ENCODE data around the gene BRAF.

DNA sequence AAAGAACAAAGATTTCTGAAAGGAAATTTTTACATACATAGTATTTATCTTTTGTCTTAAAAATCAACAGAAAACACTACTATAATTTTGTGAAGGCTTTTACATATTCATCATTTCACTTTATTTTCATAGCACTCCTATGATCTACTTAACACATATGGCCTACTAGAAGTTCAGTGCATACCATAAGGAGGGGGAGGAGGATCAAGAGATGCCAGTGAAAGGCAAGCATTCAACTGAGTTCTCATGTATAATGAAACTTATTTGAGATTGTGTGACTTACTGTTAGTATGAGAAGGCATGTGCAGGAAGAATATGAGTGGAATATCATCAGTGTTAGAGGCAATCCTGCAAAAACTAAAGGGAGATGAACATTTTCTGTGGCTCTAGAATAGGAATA is 10.6 kb downstream of the BRAF start:
- TF ChIP-seq, protein P1, sequence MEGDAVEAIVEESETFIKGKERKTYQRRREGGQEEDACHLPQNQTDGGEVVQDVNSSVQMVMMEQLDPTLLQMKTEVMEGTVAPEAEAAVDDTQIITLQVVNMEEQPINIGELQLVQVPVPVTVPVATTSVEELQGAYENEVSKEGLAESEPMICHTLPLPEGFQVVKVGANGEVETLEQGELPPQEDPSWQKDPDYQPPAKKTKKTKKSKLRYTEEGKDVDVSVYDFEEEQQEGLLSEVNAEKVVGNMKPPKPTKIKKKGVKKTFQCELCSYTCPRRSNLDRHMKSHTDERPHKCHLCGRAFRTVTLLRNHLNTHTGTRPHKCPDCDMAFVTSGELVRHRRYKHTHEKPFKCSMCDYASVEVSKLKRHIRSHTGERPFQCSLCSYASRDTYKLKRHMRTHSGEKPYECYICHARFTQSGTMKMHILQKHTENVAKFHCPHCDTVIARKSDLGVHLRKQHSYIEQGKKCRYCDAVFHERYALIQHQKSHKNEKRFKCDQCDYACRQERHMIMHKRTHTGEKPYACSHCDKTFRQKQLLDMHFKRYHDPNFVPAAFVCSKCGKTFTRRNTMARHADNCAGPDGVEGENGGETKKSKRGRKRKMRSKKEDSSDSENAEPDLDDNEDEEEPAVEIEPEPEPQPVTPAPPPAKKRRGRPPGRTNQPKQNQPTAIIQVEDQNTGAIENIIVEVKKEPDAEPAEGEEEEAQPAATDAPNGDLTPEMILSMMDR (IDR thresholded peaks at IDR 0.05) = no peak
- TF ChIP-seq POLR2A (IDR thresholded peaks at IDR 0.05) = no peak

Measured in right lobe of liver (tissue), 4 donors.